Esophagus muscularis mucosa (tissue), 4 donors: Measurements from ENCODE around the gene COX6A2. TPM values are rescaled to one million over a fixed set of nuclear protein-coding genes. Genes with fewer than 3 reads are reported as not detected.

Experiments
- DNase-seq: peaks from one replicate; pipeline ENCODE4 v3.0.0-alpha.2; 2017; ENCODE audit errors: extremely low spot score
- H3K27ac ChIP-seq, 4 donors: fragments of 200-600 bp; sonication (generic); replicated peaks in 1 of 4; 1 replicate in 3 of 4; 2 replicates in 1 of 4; pipeline ENCODE4 v1.5.1; 2016 to 2019; ENCODE audit warnings: mild to moderate bottlenecking in 1 of 4
- H3K27me3 ChIP-seq, 4 donors: fragments of 200-600 bp; sonication (generic); one replicate each; pipeline versions ENCODE4 v1.5.1 to v1.6.0; 2016 to 2019
- H3K36me3 ChIP-seq, 4 donors: fragments of 200-600 bp; sonication (generic); one replicate each; pipeline ENCODE4 v1.5.1; 2016 to 2019
- H3K4me1 ChIP-seq, 4 donors: fragments of 200-600 bp; sonication (generic); one replicate each; pipeline ENCODE4 v1.5.1; 2016 to 2019
- H3K4me3 ChIP-seq, 4 donors: fragments of 200-600 bp; sonication (generic); 1 replicate in 2 of 4; 2 replicates in 2 of 4; pipeline ENCODE4 v1.5.1; 2016 to 2019; ENCODE audit warnings: mild to moderate bottlenecking in 4 of 4, moderate library complexity in 1 of 4
- H3K9me3 ChIP-seq, 4 donors: fragments of 200-600 bp; sonication (generic); 1 replicate in 3 of 4; 2 replicates in 1 of 4; pipeline ENCODE4 v1.5.1; 2016 to 2019
- EP300 ChIP-seq: sonication (generic); formaldehyde crosslinking; IDR thresholded peaks from one replicate; pipeline ENCODE4 v1.6.1; 2017; ENCODE audit warnings: antibody characterized with exemption
- POLR2A ChIP-seq: fragments of 450-650 bp; IDR thresholded peaks from one replicate; pipeline ENCODE4 v1.6.1; 2017; ENCODE audit warnings: antibody characterized with exemption, moderate library complexity, mild to moderate bottlenecking, low read depth
- POLR2AphosphoS5 ChIP-seq, 2 donors: sonication (generic); formaldehyde crosslinking; IDR thresholded peaks; one replicate each; pipeline ENCODE4 v1.6.1; 2017; ENCODE audit warnings: antibody characterized with exemption in 2 of 2
- WGBS: methylation state at CpG from one replicate; pipeline ENCODE4 v1.1.5; 2018; 5-methylcytosine and 5-hydroxymethylcytosine counted together
- intact Hi-C: fragments of 100-400 bp; cut with DNase I; formaldehyde crosslinking; loops from one replicate; pipeline ENCODE4 v1.15.1; 2023
- total RNA-seq, 4 donors: library from RNA; depleted of rRNA; stranded (reverse); fragments of >200 nt; gene quantifications; one replicate each; pipeline versions ENCODE4 v1.1.0 to v1.2.1, GENCODE V29; 2016
- TF ChIP-seq, protein P1 (sequence below), 3 experiments: fragments of 200-600 bp in 2 of 3; fragments of 450-650 bp in 1 of 3; sonication (generic) in 2 of 3; IDR thresholded peaks; one replicate each; pipeline ENCODE4 v1.5.1; 2017 to 2019; ENCODE audit warnings: antibody characterized with exemption in 3 of 3, mild to moderate bottlenecking in 2 of 3, moderate library complexity in 1 of 3

The COX6A2 gene
- total RNA-seq, 4 donors from 2014 or later, result 1.3 TPM; not detected in 3

DNA sequence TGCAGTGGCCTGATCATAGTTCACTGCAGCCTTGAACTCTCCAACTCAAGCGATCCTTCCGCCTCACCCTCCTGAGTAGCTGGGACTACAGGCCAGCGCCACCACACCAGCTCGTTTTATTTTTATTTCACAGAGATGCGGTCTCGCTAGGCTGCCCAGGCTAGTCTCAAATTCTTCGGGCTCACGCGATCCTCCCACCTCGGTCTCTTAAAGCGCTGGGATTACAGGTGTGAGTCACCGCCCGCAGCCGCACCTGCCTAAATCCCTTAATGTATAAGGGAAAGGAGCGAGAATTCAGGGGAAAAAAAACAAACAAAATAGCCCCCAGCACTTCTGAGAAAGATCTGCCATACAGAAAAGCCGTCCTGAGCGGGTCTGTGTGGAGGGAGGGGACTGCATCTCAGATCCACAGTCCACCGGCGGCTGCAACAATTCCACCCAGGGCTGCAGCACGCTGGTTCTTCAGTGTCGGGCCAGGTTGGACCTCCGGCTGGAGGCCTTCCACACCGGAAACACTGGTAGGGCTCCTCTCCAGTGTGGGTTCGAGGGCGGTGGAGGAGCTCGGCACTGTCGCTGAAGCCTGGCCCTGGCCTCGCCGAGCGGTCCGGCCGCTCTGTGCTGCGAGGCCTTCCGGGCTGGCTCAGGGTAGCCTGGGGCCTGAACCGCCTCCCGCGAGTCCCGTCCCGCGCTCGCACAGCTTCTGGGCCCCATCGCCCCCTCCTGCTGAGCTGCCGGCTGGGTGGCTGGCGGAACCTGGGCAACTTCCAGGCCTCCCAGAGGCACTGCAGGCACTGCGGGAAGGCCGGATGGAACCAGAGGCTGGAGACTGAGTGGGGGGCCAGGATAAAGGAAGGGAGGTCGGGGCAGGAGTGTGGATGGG, 7.4 kb upstream of the COX6A2 start:
- Histone ChIP-seq H3K4me1 (peaks cover 0 to 3% (median 0%) of the 10 kb centered on the region in 4 donors), H3K9me3 (no peaks in the 10 kb centered on the region), H3K36me3 (peaks cover 0 to 7% (median 0%) of the 10 kb centered on the region in 4 donors), H3K27ac (no peak overlapping the region), H3K4me3 (no peak overlapping the region), H3K27me3 (no peaks in the 10 kb centered on the region)
- intact Hi-C loops, result no loop called here
- 95% methylated on average over 35 of the region's 47 CpGs for WGBS
- DNase-seq, result no peak
- TF ChIP-seq, protein P1, sequence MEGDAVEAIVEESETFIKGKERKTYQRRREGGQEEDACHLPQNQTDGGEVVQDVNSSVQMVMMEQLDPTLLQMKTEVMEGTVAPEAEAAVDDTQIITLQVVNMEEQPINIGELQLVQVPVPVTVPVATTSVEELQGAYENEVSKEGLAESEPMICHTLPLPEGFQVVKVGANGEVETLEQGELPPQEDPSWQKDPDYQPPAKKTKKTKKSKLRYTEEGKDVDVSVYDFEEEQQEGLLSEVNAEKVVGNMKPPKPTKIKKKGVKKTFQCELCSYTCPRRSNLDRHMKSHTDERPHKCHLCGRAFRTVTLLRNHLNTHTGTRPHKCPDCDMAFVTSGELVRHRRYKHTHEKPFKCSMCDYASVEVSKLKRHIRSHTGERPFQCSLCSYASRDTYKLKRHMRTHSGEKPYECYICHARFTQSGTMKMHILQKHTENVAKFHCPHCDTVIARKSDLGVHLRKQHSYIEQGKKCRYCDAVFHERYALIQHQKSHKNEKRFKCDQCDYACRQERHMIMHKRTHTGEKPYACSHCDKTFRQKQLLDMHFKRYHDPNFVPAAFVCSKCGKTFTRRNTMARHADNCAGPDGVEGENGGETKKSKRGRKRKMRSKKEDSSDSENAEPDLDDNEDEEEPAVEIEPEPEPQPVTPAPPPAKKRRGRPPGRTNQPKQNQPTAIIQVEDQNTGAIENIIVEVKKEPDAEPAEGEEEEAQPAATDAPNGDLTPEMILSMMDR (IDR thresholded peaks at IDR 0.05), result no peak

DNA sequence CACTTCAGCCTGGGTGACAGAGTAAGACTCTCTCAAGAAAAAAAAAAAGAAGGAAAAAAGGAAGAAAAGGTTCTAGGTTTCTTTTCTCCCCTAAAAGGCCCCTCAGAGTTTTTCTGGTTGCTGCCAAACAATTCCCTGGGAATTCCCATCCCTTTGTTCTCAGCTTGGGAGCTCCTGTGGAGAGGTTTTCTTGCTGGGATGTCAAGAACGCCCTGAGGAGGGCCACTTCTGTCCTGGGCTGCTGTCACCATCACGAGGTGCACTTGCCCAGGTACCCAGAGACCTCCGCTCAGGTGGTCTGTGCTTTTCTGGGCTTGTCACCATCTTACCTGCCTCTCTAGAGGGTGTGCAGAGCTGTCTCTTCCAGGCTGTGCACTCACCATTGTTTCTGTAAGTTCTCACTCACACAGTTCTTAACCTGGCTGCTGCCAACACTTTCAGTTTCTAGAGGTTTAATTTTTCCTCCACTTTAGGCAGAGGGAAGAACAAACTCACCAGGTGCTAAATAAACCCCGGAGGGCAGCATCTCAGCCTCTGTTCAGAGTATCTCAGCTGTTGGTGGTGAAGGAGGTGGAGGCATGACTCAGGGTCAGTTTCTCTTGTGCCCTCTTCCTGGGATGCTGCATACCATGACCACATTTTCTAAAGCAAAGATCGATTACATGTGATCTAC, 2.4 kb upstream of the COX6A2 start:
- Histone ChIP-seq H3K36me3 (peaks cover 0 to 4% (median 0%) of the 10 kb centered on the region in 4 donors), H3K27ac (no peak overlapping the region), H3K27me3 (no peaks in the 10 kb centered on the region), H3K9me3 (no peaks in the 10 kb centered on the region), H3K4me3 (no peak overlapping the region), H3K4me1 (peaks cover 5 to 14% (median 12%) of the 10 kb centered on the region in 4 donors)
- intact Hi-C loops, result no loop called here
- TF ChIP-seq POLR2AphosphoS5 (IDR thresholded peaks at IDR 0.05) (no peak), EP300 (no peak), POLR2A (no peak)
- TF ChIP-seq, protein P1 (IDR thresholded peaks at IDR 0.05), result no peak
- no peak for DNase-seq
- WGBS, result 65% methylated on average over 5 of the region's 5 CpGs

DNA sequence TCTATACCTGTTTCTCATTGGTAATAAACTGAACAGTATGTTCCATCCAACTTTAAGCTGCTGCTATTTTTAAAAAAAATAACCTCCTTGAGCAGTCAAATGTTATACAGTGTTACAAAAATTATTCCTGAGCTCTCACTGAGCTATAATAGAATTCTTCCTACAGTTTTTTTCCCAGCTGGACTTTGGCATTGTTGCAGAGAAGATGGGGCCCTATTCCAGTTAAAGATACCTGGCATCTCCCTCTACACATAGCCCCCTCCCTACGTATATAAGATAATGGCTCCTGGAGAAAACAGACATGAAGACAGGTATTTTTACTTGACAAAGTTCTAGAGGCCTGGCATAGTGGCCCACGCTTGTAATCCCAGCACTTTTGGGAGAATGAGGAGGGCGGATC, 1.6 kb upstream of the COX6A2 start:
- TF ChIP-seq POLR2AphosphoS5 (IDR thresholded peaks at IDR 0.05) (no peak), EP300 (no peak), POLR2A (no peak)
- TF ChIP-seq, protein P1 (IDR thresholded peaks at IDR 0.05), result no peak
- H3K27ac ChIP-seq, result no peak overlapping the region
- H3K36me3 ChIP-seq, result peaks cover 0 to 4% (median 0%) of the 10 kb centered on the region in 4 donors
- no peak for DNase-seq
- H3K9me3 ChIP-seq, result no peaks in the 10 kb centered on the region
- no peak overlapping the region for H3K4me3 ChIP-seq
- H3K27me3 ChIP-seq, result no peaks in the 10 kb centered on the region
- intact Hi-C loops, result no loop called here
- WGBS, result 87% methylated on average over 3 of the region's 3 CpGs
- H3K4me1 ChIP-seq, result peaks cover 5 to 14% (median 12%) of the 10 kb centered on the region in 4 donors

DNA sequence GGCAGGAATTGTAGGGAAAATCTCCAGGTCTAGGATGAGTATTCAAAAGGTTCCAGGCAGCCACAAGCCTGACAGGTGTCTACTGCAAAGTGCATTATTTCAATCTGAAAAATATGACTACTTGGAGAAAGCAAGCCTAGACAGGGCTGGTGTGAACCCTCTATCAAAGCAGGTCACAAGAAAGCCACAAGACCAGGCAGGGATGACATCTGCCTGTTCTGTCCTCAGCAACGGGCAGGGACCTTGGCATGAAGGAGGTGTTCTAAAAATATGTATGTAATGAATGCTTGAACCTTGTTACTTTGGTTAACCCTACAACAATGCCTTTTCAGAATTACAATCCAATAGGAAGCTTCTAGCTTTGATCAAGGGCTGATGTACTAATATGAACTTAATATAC, 1.2 kb upstream of the COX6A2 start:
- H3K36me3 ChIP-seq, result peaks cover 0 to 4% (median 0%) of the 10 kb centered on the region in 4 donors
- H3K27me3 ChIP-seq, result no peaks in the 10 kb centered on the region
- H3K4me3 ChIP-seq, result no peak overlapping the region
- intact Hi-C loops, result no loop called here
- peaks cover 5 to 14% (median 12%) of the 10 kb centered on the region in 4 donors for H3K4me1 ChIP-seq
- no peaks in the 10 kb centered on the region for H3K9me3 ChIP-seq
- peak overlapping the region in 1 of 4 donors; percentile 71 for H3K27ac ChIP-seq
- 7% methylated on average over 1 of the region's 1 CpG for WGBS
- no peak for TF ChIP-seq EP300
- no peak for TF ChIP-seq POLR2AphosphoS5 (IDR thresholded peaks at IDR 0.05)
- TF ChIP-seq POLR2A, result no peak
- TF ChIP-seq, protein P1 (IDR thresholded peaks at IDR 0.05), result no peak
- no peak for DNase-seq
